GM21528 (cell line): Measurements from ENCODE around the gene SLC37A2.

Experiments
- ATAC-seq: cut with Tn5 transposase; IDR thresholded peaks from one replicate; pipeline ENCODE4 v1.9.1; 2021; ENCODE audit warnings: mild to moderate bottlenecking, moderate library complexity; ENCODE audit not compliant: unreplicated experiment, low FRiP score

The SLC37A2 gene

DNA sequence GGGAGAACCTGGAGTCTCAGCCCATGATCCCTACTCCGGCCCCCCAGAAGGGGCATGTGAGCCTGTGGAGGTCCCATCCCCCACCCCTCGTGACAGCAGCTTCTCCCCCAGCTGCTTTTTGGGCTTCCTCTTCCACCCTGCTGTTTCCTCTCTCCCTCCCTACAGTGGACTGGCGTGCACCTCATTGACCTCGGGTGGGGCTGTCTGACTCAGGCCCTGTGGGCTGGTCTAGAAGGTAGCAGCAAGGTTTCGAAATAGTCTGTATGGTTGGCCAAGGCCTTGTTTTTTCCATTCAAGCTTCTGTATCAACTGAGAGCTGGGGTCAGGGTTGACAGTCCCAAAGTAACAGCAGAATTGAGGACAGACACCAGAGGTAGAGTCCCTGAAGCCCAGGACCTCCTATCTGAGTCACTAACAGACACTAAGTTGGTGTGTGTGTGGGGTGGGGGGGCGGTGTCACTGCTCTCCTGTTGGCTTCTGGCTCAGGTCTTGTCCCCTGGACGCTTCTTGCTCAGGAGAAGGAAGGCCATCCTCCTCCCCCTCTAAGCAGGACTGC is 7.7 kb downstream of the SLC37A2 start:
- peak; percentile 71 for ATAC-seq

DNA sequence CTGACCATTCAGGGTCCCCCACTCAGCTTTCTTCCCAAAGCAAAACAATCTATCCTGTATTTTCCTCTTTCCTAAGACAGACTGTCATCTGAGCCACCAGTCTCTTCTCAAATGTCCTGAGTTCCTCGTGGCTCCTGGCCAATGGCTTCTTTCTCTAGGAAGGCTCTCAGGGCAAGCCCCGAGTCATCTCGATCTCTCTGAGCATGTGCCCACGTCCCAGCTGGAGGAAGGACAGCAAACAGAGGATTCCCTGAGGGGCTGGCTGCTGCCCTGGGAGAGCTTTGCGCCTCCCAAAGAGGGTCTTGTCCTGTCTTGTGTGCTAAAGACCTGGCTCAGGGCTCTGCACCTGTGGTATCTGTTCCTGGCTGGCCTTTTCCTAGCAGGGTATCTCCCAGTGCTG is 8.3 kb downstream of the SLC37A2 start:
- ATAC-seq: no peak

DNA sequence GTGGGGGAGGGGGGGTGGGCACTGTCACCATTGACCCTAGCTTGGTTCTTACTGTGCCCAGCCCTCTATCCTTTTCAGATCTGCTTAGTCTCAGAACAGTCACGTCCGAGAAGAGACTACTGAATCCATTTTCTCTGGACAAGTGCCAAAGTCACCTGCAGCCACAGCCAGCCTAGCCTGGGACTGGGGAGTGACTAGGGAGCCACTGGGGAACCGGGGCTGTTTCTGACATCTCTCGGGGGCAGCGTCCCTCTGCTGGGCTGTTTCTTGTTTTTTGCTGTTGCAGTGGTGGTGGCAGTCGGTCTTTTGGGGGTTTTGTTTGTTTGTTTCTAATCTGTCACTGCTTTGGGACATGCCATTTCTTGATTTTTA is 8.7 kb downstream of the SLC37A2 start:
- no peak for ATAC-seq

DNA sequence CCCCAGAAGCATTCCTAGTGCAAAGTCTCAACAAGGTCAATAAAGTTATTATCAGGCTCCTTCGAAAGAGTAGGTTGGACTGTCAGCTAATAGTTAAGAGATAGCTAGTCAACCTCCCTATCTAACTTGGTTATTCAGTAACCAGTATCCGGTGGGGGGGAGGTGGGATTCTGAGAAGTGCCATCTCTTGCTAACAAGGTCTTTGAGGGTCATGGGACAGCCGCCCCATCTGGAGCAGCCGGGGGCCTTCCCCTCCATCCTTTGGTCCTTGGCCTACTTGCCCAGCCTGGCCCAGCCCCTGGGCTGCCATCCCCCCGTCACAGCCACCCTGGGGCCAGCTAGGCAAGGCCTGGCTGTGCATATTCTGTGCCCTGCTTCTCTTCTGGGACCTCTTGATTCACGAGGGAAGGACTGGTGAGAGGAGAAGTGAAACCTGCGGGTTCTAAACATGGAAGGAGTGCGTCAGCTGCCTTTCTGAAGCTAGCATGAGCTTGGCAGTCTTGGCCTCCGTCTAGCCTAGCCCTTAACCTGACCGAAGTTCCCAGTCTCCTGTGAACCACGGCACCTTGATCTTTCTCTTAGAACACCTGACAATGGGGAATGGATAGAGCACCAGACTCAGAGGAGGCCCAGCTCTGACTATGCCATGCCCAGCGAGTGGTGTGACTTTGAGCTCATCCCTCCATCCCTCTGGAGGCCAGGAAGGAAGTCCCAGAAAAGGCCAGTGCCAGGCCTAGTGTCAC is 9.3 kb downstream of the SLC37A2 start:
- peak; percentile 90 for ATAC-seq

DNA sequence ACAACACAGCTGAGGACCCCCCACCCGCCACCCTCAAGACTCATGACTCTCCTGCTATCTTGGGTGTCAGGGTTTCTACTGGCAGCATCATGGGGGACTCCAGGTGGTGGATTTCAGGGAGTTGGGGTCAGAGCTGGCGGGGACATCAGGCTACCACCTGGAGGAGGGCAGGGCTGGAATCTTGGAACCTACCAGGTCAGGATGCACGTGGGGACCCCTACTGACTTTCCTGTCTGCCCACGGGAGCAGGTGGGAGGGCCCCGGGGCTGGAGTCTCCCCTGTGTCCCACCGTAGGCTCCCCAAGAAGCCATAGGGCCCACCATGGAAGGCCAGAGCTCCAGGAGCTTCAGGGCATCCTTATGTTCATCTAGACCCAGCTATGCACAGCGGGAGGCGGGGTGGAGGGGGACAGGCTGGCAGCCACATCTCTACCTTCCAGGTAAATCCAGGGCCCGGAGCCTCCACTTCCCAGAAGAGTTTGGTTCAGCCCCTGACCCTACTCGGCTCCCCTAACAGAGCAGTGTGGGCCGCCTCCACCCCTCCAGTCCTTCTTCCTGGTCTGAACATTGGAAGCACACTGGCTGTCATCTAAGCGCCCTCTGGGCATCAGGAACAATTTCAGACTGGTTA is 10.0 kb downstream of the SLC37A2 start:
- no peak for ATAC-seq

DNA sequence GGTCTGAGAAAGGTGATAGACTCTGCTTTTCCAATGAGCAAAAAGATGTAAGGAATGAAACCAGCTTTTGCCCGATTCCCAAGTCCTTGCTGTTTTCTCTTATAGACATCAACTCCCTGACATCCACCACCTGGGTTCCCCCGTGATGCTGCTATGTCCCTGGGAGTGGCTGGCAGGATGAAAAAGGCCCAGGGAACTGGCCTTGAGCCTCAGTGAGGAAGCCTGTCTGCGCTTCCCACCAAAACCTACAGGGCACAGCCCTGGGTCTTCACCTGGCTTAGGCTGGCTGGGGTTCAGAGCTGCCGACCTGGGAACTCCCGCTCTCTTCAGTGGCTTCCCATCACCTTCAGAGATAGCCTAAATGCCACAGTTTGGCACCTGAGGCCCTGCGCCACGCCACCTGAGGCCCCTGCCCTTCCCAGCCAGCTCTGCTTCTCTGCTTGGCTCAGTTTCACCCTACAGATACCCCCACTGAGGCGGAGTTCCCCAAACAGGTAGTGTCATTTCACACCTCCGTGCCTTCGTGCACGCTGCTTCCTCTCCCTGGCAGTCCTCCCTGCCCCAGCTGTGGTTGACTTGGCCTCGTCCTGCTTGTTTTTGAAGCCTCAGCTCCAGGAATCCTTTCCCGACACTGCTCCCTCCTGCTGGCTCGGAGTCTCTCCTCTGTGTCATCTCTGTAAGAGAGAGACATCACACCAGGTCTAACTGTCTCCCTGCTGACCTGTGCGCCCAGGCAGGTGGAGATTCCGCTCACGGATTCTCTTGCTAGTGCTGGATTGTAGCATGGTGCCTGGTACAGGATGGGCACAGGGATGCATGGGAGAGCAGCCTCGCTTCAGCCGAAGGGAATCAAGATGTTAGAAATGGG is 10.7 kb downstream of the SLC37A2 start:
- ATAC-seq: no peak

DNA sequence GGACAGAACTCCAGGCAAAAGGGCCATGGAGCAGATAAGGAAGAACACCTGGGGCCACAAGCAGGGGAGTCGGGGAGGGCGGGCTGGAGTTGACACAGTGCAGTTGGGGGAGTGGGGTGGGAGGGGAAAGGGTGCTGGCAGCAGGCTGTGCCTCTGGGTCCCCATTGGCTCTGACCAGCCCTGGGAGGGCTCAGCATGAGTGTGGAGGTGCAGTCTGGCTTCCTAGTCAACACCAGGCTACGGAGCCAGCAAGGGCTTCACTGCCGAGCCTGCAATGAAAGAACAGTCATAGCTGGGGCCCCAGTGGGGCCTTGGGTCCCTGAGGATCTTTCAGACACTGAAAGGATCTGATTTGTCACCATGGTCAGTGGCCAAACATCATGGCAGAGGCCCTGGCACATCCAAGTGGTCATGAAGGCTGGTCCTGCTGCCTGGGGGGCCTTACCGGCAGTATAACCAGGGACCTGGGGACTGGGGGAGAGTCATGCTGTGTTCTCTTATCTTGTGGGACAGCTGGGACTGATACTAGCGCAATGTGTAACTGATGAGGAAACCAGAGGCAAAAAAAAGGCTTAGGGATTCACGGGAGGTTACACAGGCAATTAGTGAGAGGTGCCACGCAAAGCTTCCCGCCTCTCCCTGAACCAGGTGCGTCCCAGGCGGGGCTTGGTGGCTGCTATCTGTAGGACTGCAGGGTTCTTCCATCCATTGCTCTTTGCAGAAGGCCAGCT is 11.6 kb downstream of the SLC37A2 start:
- ATAC-seq: no peak

DNA sequence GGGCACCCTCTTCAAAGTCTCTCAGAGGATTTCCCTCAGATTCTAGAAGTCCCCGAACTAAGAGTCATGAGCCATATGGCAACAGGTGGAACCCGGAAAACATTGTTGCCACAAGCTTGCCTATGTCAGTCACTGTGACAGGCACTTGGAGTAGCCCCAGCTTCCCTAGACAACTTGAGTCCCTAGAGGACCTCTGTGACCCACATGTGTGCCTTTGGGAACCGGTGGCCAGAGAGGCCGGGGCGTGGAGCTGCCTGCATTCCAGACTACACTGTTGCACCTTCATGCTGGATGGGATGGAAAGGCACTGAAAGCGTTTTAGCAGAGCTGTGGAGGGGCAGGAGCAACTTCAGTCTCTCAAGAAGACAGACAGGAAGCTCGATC is 12.1 kb downstream of the SLC37A2 start:
- ATAC-seq: no peak

DNA sequence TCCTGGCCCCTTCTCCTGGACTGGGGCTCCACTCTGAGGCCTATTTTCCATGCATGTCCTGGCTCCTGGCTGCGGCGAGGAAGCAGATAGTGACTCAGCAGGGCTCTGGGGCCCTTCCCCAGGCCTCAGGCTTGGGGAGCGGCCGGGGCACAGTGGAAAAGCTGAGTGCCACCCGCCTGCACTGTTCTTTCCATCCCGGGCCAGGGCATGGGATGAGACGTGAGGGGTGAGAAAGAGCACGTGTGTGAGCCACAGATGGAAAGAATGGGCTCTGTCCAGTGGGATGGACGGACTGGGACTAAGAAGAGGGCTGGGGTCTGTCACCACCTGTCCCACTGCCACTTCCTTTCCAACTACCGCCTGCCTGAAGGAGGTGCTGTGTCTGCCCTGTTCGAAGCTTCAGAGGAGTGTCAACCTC is 12.8 kb downstream of the SLC37A2 start:
- no peak for ATAC-seq

DNA sequence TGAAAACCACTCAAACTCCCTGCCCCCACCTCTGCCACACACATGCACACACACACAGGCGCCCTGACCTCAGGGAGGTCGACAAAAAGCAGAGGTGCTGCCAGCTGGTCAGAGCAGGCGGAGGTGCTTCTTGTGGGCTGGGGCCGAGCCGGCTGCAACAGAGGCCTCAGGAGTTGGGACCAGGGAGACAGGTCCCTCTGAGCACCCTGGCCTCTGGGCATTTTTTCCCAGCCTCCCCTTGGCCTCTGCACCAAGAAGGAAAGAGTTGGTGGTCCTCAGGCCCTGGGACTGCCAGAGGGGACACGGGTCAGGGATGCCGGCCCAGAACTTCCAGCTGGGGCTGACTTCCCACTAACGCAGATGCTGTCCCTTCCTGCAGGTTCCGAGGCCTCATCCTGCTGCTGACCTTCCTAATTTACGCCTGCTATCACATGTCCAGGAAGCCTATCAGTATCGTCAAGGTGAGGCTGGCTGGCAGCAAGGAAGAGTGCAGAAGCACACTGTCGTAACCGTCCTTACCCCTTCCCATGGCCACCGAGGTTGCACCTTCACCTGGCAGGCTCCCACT is 13.4 kb downstream of the SLC37A2 start:
- ATAC-seq: no peak

DNA sequence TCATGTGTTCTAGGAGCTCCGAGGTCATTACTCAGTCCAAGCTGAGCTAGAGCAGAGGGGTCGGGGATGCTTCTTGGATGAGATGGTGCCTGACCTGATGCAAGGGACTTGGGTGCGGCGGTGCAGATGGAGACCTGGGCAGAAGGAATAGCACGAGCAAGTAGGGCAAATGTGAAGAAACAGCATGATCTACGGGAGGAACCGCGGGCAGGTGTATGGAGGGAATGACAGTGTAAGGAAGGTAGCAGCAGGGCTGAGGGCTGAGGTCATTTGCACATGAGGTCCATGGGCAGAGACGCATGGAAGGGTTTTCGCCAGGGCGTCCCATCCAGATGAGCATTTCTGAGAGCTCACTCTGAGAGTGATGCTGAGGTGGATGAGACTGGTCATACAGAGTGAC is 14.9 kb downstream of the SLC37A2 start:
- no peak for ATAC-seq

DNA sequence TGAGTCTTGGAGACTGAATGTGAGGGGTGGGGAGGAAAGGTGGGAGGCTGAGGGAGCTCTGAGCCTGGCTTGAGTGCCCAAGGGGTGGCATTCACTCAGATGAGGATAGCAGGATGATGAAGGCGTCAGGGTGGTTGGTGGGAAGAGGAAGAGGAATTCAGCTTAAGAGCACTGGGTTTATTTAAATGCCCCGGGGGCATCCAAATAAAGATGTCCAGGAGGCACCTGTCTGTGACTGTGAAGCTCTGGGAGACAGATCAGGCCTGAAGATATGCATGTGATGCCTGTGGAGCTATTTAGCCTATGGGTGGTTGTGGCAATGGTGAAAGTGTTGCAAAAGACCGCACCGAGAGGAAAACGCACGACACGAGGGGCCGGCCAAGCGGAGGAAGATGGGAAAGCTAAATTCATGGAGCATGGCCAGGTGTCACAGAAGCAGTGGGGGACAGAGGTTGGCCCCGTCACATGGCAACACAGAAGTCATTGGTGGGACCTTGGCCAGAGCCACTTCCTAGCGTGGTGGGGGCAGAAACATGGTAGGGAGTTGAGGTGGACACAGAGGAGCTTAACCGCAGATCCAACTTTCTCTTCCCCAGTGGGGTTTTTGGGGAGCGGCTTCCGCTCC is 15.5 kb downstream of the SLC37A2 start:
- ATAC-seq: no peak

DNA sequence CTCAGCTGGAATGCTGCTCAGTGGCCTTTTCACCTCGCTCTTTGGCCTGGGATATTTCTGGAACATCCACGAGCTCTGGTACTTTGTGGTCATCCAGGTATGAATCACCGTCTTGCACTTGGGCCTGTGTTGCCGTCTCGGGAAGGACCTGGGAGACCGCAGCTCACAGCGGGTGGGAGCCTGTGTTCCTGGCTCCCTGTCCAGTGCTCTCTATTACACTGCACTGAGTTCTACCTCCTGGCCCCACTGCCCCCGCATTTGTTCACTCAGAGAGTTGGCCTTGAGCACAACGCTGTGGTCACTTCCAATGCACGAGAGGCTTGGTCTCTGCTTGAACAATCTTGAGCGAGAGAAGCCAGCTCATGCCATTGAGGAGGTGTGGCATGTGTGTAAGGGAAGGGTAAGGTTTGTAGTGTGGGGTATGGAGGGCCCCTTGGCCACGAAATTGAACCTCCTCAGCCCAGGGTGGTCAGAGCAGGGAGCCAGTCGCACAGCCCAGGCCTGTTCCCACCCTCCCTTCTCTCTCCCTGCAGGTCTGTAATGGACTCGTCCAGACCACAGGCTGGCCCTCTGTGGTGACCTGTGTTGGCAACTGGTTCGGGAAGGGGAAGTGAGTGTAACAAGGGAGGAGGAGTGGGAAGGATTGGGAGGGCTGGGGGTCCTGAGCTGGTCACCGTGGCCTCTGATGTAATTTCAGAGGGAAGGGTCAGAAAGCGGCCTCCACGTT is 16.2 kb downstream of the SLC37A2 start:
- no peak for ATAC-seq

DNA sequence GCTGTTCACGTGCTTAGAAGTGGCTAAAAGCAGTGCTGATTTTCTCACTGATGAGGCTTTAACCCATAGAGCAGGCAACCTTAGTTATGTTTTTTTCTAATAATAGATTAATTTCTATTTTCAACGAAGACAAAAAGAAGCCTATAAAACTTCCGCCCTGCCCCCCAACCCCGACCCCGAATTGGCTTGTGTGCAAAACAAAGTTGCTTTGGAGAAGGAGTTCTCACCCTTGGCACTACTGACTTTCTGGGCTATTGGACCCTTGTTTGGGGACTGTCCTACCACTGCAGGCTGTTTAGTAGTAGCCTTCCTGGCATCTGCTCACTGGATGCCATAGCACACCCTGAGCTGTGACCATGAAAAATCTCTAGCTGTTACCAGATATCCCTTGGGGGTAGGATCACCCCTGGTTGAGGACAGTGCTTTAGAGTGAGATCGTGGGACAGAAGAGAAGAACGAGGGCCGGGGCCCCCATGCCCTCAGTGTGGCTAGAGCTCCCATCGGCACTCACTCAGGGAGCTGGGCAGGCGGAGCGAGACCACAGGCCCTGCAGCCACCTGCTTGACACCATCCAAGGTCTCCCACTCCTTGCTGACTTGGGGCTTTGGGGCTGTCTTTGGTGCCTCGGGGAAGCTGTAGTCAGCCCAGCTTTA is 16.9 kb downstream of the SLC37A2 start:
- ATAC-seq: no peak

DNA sequence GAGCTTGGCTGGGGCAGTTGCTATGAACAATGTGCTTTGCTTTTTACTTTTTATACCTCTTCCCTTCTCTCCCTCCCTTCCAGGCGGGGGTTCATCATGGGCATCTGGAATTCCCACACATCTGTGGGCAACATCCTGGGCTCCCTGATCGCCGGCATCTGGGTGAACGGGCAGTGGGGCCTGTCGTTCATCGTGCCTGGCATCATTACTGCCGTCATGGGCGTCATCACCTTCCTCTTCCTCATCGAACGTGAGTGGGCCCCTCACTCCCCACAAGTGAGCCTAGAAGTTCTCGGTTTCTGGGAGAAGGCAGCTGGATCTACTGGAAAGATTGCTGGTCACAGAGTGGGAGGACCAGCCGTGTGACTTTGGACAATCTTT is 17.4 kb downstream of the SLC37A2 start:
- no peak for ATAC-seq

DNA sequence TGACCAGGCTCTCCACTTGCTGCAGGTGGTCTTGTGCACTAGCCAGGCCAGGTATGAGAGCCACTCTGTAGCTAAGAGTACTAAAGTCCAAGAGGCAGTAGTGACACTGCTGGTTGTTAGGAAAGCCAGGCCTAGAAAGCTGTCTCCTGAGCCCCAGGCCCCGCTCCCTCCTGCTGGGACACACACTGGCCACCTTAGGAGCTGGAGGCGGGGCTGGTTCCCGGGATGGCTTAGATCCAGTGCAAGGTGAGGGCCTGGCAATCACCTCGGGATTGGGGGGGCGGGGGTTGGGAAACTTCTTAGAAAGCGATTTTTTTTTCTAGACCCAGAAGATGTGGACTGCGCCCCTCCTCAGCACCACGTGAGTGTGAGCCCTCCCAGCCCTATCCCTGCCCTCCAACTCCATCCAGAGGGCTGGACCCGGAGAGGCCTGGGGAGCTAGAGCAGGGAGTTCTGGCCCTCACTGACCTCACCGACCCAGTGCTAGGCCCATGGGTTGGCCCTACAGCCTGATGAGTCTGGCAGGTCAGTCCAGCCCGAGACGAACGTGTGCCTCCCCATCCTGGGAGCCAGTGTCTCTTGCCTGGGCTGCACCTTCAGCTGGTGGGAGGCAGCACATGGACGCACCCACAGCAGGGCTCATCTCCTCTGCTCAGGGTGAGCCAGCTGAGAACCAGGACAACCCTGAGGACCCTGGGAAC is 18.1 kb downstream of the SLC37A2 start:
- ATAC-seq: no peak

DNA sequence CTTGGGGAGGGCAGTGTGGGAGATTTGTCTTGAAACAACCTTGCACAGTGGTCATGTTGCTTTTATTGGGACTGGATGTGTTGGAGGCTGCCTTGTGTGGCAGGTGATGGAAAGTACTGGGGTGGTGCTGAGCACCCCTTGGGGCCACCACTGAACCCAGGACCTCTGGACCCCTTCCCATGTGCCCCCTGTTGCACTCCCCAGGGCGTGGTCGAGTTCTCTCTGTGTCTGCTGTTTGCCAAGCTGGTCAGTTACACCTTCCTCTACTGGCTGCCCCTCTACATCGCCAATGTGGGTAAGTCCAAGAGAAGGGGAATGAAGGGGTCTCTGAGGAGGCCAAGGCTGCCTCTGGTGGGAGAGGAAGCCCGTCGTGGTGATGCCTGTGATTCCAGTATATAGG is 18.9 kb downstream of the SLC37A2 start:
- ATAC-seq: no peak
